ENCODE results near the gene SWI5. TPM values are rescaled to one million over a fixed set of nuclear protein-coding genes. Genes with fewer than 3 reads are reported as not detected.
A peak's percentile ranks its signal among the peaks of the same experiment; 100 is the strongest.

The SWI5 gene
- total RNA-seq, 1 donor from 2014 or later = 20.7 TPM

GRCh38 chr9:128294142-128294541, 18.1 kb downstream of the SWI5 start:
- Mint-ChIP-seq H3K4me3 (no peak overlapping the region), H3K27ac (ENCODE audit: unreplicated experiment) (peak overlapping the region; percentile 35), H3K36me3 (ENCODE audit: low read depth) (no peaks in the 10 kb centered on the region)

GRCh38 chr9:128296340-128297220, 20.5 kb downstream of the SWI5 start:
- no peak for TF ChIP-seq CTCF (conservative IDR thresholded peaks at IDR 0.05)
- Mint-ChIP-seq H3K27ac (ENCODE audit: unreplicated experiment) (no peak overlapping the region), H3K4me1 (peaks cover 5% of the 10 kb centered on the region), H3K9me3 (no peaks in the 10 kb centered on the region), H3K36me3 (ENCODE audit: low read depth) (no peaks in the 10 kb centered on the region), H3K4me3 (no peak overlapping the region), H3K27me3 (ENCODE audit: low read depth) (no peaks in the 10 kb centered on the region)
- no peak for DNase-seq (ENCODE audit: low read depth, low spot score)

More at GRCh38 chr9:128294142-128294541, 18.1 kb downstream of the SWI5 start:
- H3K4me1 Mint-ChIP-seq = peaks cover 5% of the 10 kb centered on the region
- no peak for TF ChIP-seq CTCF (conservative IDR thresholded peaks at IDR 0.05)
- no peak for DNase-seq (ENCODE audit: low read depth, low spot score)
- H3K27me3 Mint-ChIP-seq (ENCODE audit: low read depth) = no peaks in the 10 kb centered on the region
- no peaks in the 10 kb centered on the region for H3K9me3 Mint-ChIP-seq

- Mint-ChIP-seq H3K4me3 (no peak overlapping the region), H3K27me3 (ENCODE audit: low read depth) (no peaks in the 10 kb centered on the region), H3K27ac (ENCODE audit: unreplicated experiment) (peak overlapping the region; percentile 60), H3K9me3 (no peaks in the 10 kb centered on the region), H3K36me3 (ENCODE audit: low read depth) (no peaks in the 10 kb centered on the region), H3K4me1 (peaks cover 5% of the 10 kb centered on the region)
- DNase-seq (ENCODE audit: low read depth, low spot score) = no peak
- TF ChIP-seq CTCF (conservative IDR thresholded peaks at IDR 0.05) = no peak
These were observed 21.2 kb downstream of the SWI5 start for GRCh38 chr9:128297221-128297773.

GRCh38 chr9:128298535-128299482, 22.7 kb downstream of the SWI5 start:
- Mint-ChIP-seq H3K27ac (ENCODE audit: unreplicated experiment) (peak overlapping the region; percentile 51), H3K9me3 (no peaks in the 10 kb centered on the region)

More at GRCh38 chr9:128298535-128299482, 22.7 kb downstream of the SWI5 start:
- Mint-ChIP-seq H3K27me3 (ENCODE audit: low read depth) (no peaks in the 10 kb centered on the region), H3K36me3 (ENCODE audit: low read depth) (no peaks in the 10 kb centered on the region), H3K4me1 (peaks cover 5% of the 10 kb centered on the region), H3K4me3 (no peak overlapping the region)
- TF ChIP-seq CTCF (conservative IDR thresholded peaks at IDR 0.05) = no peak
- no peak for DNase-seq (ENCODE audit: low read depth, low spot score)

All from neural crest cell (in vitro differentiated cells).